Smooth muscle cell (in vitro differentiated cells): ENCODE measurements around the gene MKLN1. TPM values are rescaled to one million over a fixed set of nuclear protein-coding genes. Genes with fewer than 3 reads are reported as not detected.
"Not testable (repeated sequence)": the region's sequence is repeated elsewhere in the genome, so short reads cannot be mapped to it uniquely, and the experiment has no call there.

Experiments used
- DNase-seq: peaks from one replicate; lab custom pipeline; 2025; ENCODE audit not compliant: unreplicated experiment; lab: John Stamatoyannopoulos, UW
- H2AFZ ChIP-seq: fragments of 200-600 bp; sonication (generic); 2 replicates; pipeline ENCODE4 v1.6.0; 2016; ENCODE audit warnings: antibody characterized with exemption, low read depth, mild to moderate bottlenecking
- H3F3A ChIP-seq: fragments of 200-600 bp; sonication (generic); 2 replicates; pipeline ENCODE4 v1.6.0; 2017; ENCODE audit warnings: antibody characterized with exemption, low read depth
- H3K27ac ChIP-seq: fragments of 200-600 bp; sonication (generic); 2 replicates; pipeline ENCODE4 v1.5.1; 2016; ENCODE audit warnings: low read depth, mild to moderate bottlenecking
- H3K27me3 ChIP-seq: fragments of 200-600 bp; sonication (generic); 2 replicates; pipeline ENCODE4 v1.6.1; 2016; ENCODE audit warnings: low read depth, mild to moderate bottlenecking
- H3K36me3 ChIP-seq: fragments of 200-600 bp; sonication (generic); 2 replicates; pipeline ENCODE4 v1.5.1; 2016; ENCODE audit warnings: low read depth
- H3K4me1 ChIP-seq: fragments of 200-600 bp; sonication (generic); 2 replicates; pipeline ENCODE4 v1.5.1; 2016; ENCODE audit warnings: low read depth
- H3K4me2 ChIP-seq: fragments of 200-600 bp; sonication (generic); 2 replicates; pipeline ENCODE4 v1.6.0; 2016; ENCODE audit warnings: mild to moderate bottlenecking
- H3K4me3 ChIP-seq: fragments of 200-600 bp; sonication (generic); 2 replicates; pipeline ENCODE4 v1.5.1; 2016; ENCODE audit warnings: mild to moderate bottlenecking
- H3K79me2 ChIP-seq: fragments of 200-600 bp; sonication (generic); 2 replicates; pipeline ENCODE4 v1.6.0; 2016; ENCODE audit warnings: low read depth, mild to moderate bottlenecking
- H3K9ac ChIP-seq: fragments of 200-600 bp; sonication (generic); 2 replicates; pipeline ENCODE4 v1.6.0; 2016; ENCODE audit warnings: low read depth
- H3K9me3 ChIP-seq: fragments of 200-600 bp; sonication (generic); replicated peaks from 2 replicates; pipeline ENCODE4 v1.5.1; 2016; ENCODE audit warnings: low read depth
- H4K20me1 ChIP-seq: fragments of 200-600 bp; sonication (generic); 2 replicates; pipeline ENCODE4 v1.6.0; 2016; ENCODE audit warnings: low read depth
- WGBS: methylation state at CpG from one replicate; pipeline ENCODE4 v1.1.7; 2016; ENCODE audit warnings: low lambda C conversion rate; 5-methylcytosine and 5-hydroxymethylcytosine counted together
- polyA plus RNA-seq: library from polyadenylated mRNA; unstranded; fragments of >200 nt; fragmentation: Nextera tagmentation; extraction: Ambion mirVana; gene quantifications from 2 replicates; pipeline ENCODE4 v1.2.1, GENCODE V29; 2016
- total RNA-seq: library from RNA; depleted of rRNA; stranded (reverse); fragments of >200 nt; gene quantifications from 2 replicates; pipeline ENCODE4 v1.2.3, GENCODE V29; 2014
- TF ChIP-seq, protein P1 (sequence below): fragments of 200-600 bp; sonication (generic); IDR thresholded peaks from 2 replicates; pipeline ENCODE4 v1.5.1; 2017; ENCODE audit warnings: borderline replicate concordance, mild to moderate bottlenecking, antibody characterized with exemption; ENCODE audit not compliant: insufficient read depth, poor library complexity, severe bottlenecking

The MKLN1 gene
- total and polyA plus RNA-seq, 2 experiments from 2014 or later = 26.3 to 45.3 TPM

GRCh38 chr7:131462059-131462458, 134.4 kb downstream of the MKLN1 start:
- Histone ChIP-seq H3K4me3 (no peak overlapping the region), H4K20me1 (peaks cover 11% of the 10 kb centered on the region), H3K27me3 (no peaks in the 10 kb centered on the region), H3K79me2 (no peaks in the 10 kb centered on the region), H3K4me2 (no peak overlapping the region), H3K36me3 (peaks cover 43% of the 10 kb centered on the region), H3K9ac (no peak overlapping the region), H2AFZ (no peak overlapping the region), H3K27ac (no peak overlapping the region), H3F3A (no peaks in the 10 kb centered on the region), H3K9me3 (no peaks in the 10 kb centered on the region), H3K4me1 (no peaks in the 10 kb centered on the region)
- no peak for DNase-seq
- TF ChIP-seq, protein P1, sequence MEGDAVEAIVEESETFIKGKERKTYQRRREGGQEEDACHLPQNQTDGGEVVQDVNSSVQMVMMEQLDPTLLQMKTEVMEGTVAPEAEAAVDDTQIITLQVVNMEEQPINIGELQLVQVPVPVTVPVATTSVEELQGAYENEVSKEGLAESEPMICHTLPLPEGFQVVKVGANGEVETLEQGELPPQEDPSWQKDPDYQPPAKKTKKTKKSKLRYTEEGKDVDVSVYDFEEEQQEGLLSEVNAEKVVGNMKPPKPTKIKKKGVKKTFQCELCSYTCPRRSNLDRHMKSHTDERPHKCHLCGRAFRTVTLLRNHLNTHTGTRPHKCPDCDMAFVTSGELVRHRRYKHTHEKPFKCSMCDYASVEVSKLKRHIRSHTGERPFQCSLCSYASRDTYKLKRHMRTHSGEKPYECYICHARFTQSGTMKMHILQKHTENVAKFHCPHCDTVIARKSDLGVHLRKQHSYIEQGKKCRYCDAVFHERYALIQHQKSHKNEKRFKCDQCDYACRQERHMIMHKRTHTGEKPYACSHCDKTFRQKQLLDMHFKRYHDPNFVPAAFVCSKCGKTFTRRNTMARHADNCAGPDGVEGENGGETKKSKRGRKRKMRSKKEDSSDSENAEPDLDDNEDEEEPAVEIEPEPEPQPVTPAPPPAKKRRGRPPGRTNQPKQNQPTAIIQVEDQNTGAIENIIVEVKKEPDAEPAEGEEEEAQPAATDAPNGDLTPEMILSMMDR = no peak
- 97% methylated on average over 3 of the region's 3 CpGs for WGBS

GRCh38 chr7:131462715-131463114, 135.0 kb downstream of the MKLN1 start:
- not testable (repeated sequence) for H3K4me2 ChIP-seq, H2AFZ ChIP-seq, H3F3A ChIP-seq

GRCh38 chr7:131466735-131467365, 139.2 kb downstream of the MKLN1 start:
- DNase-seq = no peak
- TF ChIP-seq, protein P1 = no peak
- H3K4me2 ChIP-seq = no peak overlapping the region
- no peak overlapping the region for H2AFZ ChIP-seq
- H3K4me3 ChIP-seq = no peak overlapping the region
- H3K27me3 ChIP-seq = no peaks in the 10 kb centered on the region
- H3K4me1 ChIP-seq = no peaks in the 10 kb centered on the region
- no peaks in the 10 kb centered on the region for H3F3A ChIP-seq
- no peak overlapping the region for H3K9ac ChIP-seq
- WGBS = 90% methylated on average over 12 of the region's 12 CpGs
- no peaks in the 10 kb centered on the region for H3K9me3 ChIP-seq
- peaks cover 11% of the 10 kb centered on the region for H4K20me1 ChIP-seq
- H3K79me2 ChIP-seq = no peaks in the 10 kb centered on the region
- peaks cover 54% of the 10 kb centered on the region for H3K36me3 ChIP-seq
- no peak overlapping the region for H3K27ac ChIP-seq

More at GRCh38 chr7:131462715-131463114, 135.0 kb downstream of the MKLN1 start:
- H3K4me3 ChIP-seq, H3K4me1 ChIP-seq, H3K79me2 ChIP-seq, H3K27me3 ChIP-seq, H3K9me3 ChIP-seq, DNase-seq, H3K9ac ChIP-seq, H3K27ac ChIP-seq: not testable (repeated sequence)
- Histone ChIP-seq H3K36me3 (peaks cover 50% of the 10 kb centered on the region), H4K20me1 (peaks cover 11% of the 10 kb centered on the region)

DNA sequence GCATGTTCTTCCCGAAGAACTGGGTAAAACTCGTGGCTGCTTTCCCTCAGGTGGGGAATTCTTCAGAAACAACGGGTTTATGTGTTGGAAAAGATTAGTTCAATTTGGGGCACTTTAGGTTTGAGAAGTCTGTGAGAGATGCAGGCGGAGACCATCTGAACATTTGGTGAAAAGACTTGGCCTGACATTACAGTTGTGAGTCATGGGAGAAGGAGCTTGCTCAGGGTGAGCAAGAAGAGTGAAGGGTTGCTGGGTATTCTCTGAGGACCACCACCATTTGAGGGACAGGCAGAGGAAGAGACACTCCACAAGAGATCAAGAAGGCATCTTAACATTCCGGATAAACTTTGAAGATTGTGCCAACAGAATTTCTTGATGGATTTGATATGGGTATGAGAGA, 140.1 kb downstream of the MKLN1 start:
- Histone ChIP-seq H3K36me3 (peaks cover 47% of the 10 kb centered on the region), H4K20me1 (peaks cover 11% of the 10 kb centered on the region), H3K79me2 (no peaks in the 10 kb centered on the region), H3K27me3 (no peaks in the 10 kb centered on the region), H3F3A (no peaks in the 10 kb centered on the region), H3K4me2 (no peak overlapping the region), H3K4me1 (no peaks in the 10 kb centered on the region), H3K9ac (no peak overlapping the region), H3K27ac (no peak overlapping the region), H2AFZ (no peak overlapping the region), H3K9me3 (no peaks in the 10 kb centered on the region), H3K4me3 (no peak overlapping the region)
- WGBS = 92% methylated on average over 5 of the region's 5 CpGs
- TF ChIP-seq, protein P1 = no peak
- DNase-seq = no peak
